Mucosa of rectum (tissue), 2 donors: Measurements from ENCODE around the gene KIAA0930.

Experiments used
- H3K27ac ChIP-seq, 2 donors: one replicate each; pipeline ENCODE4 v1.7.0; 2013; ENCODE audit warnings: inconsistent platforms in 2 of 2, low read depth in 2 of 2, low read length in 2 of 2
- H3K27me3 ChIP-seq, 2 donors: one replicate each; pipeline ENCODE4 v1.7.0; 2013; ENCODE audit warnings: low read length in 2 of 2; ENCODE audit not compliant: control insufficient read depth in 2 of 2, insufficient read depth in 2 of 2
- H3K36me3 ChIP-seq, 2 donors: one replicate each; pipeline ENCODE4 v1.7.0; 2013; ENCODE audit warnings: low read length in 2 of 2; ENCODE audit not compliant: control insufficient read depth in 2 of 2, insufficient read depth in 2 of 2
- H3K4me1 ChIP-seq, 2 donors: one replicate each; pipeline ENCODE4 v1.7.0; 2013; ENCODE audit warnings: low read length in 2 of 2, mild to moderate bottlenecking in 1 of 2; ENCODE audit not compliant: control insufficient read depth in 2 of 2, insufficient read depth in 2 of 2
- H3K4me3 ChIP-seq, 2 donors: one replicate each; pipeline ENCODE4 v1.7.0; 2013; ENCODE audit warnings: low read length in 2 of 2
- H3K9ac ChIP-seq, 2 donors: one replicate each; pipeline ENCODE4 v1.7.0; 2013; ENCODE audit warnings: low read length in 2 of 2, low read depth in 1 of 2, mild to moderate bottlenecking in 1 of 2
- H3K9me3 ChIP-seq, 2 donors: one replicate each; pipeline ENCODE4 v1.7.0; 2013; ENCODE audit warnings: low read length in 2 of 2; ENCODE audit not compliant: control insufficient read depth in 2 of 2
- donor health status: healthy.
- donor health status: Normal muscosa, but diverticular disease.

KIAA0930 gene

DNA sequence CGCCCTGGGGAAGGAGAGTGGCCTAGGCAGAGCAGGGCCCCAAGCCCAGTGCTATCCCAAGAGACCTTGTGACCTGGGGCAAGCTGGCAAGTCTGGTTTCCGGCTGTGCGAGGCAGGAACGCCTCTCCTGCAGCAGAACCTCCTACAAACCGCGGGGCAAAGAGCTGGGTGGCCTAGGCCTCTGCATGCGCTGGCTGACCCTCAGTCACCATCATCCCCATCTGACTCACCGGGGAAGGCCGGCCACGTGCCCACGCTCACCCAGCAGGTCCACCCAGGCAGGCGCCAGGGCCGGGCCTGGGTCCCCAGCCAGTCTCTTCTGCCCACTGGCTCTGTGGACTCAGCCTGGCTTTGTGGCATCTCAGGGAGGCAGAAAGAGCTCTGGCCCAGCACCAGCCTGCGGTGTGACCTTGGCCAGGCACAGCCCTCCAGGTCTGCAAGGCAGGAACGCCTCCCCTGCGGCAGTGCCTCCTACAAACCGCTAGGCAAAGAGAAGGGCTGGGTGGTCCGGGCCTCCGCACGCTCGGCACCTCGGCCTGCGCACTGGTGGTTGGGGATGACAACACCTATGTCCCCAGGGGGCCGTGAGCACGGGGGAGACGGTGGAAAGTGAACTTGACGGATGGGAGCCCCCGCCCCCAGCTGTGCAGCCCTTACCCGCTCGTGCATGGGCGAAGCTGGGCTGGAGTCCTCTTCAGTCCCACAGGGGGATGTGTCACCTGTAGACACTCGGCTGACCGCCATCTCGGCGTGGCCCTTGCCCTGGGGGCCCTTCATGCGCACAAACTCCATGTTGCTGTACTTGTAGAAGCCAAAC lies 38.2 kb downstream of the KIAA0930 start:
- peaks cover 3 to 5% of the 10 kb centered on the region in 2 donors for H3K4me1 ChIP-seq
- H3K9me3 ChIP-seq: no peaks in the 10 kb centered on the region
- no peaks in the 10 kb centered on the region for H3K27me3 ChIP-seq
- peaks cover 20 to 40% of the 10 kb centered on the region in 2 donors for H3K36me3 ChIP-seq
- H3K4me3 ChIP-seq: no peak overlapping the region
- no peak overlapping the region for H3K9ac ChIP-seq
- H3K27ac ChIP-seq: no peak overlapping the region

DNA sequence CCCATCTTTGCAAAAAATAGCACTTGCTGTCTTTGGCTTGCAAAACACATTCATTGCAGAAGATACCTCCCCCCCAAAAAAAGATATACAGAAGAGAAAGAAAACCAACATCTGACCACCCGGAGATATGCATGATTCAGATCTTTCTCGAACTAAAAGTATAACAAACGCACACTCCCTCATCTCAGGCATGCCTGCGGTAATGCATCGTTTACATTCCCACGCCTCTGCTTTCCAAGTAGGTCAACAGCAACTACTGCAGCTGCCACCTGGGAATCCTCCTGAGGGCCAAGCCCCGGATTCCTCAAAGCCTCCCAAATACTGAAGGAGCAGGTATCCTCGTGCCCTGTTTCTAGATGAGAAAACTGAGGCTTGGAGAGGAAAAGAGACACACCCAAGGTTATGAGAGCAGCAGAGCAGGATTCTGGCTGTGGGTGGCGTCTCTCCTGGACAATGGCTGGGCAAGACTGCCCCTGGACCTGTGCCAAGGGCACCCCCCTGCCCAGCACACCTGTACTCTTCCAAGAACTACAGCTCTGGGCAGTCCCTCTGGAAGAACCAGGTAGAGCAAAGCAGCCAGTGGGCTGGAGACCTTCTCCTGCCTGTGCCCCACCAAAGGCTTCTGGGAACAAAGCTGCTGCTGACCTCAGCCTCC lies 38.9 kb downstream of the KIAA0930 start:
- Histone ChIP-seq H3K4me1 (peaks cover 3 to 5% of the 10 kb centered on the region in 2 donors), H3K4me3 (no peak overlapping the region), H3K9ac (no peak overlapping the region), H3K27ac (no peak overlapping the region), H3K27me3 (no peaks in the 10 kb centered on the region), H3K36me3 (peaks cover 20 to 46% of the 10 kb centered on the region in 2 donors), H3K9me3 (no peaks in the 10 kb centered on the region)

DNA sequence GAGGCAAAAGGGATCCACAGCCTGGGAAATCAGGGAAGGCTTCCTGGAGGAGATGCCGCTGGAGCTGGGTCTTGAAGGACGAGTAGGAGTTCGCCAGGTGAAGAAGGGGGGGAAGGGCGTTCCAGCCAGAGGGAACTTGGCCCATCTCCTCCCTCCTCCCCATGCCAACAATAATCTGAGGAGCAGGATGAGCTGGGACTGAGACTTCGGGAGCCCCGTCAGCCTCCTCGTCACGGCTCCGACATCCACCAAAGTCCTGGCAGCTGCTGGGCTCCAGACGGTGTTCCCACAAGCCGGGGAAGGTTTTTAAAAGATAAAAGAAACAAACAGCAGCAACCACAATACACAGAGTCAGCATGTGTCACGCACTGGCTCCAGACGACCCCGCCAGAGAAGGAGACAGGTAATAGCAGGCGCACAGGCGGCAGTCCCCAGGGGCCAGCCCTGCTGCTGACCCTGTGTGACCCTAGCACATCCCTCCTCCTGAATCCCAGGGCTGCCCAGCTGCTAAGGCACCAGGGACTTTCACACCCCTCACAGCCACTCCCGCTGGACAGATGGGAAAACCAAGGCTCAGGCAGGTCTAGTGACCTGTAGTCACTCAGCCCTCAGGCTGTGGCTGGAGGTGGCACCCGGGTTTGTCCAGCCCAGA lies 39.7 kb downstream of the KIAA0930 start:
- peaks cover 20 to 52% of the 10 kb centered on the region in 2 donors for H3K36me3 ChIP-seq
- H3K9me3 ChIP-seq: no peaks in the 10 kb centered on the region
- H3K9ac ChIP-seq: no peak overlapping the region
- no peak overlapping the region for H3K27ac ChIP-seq
- no peak overlapping the region for H3K4me3 ChIP-seq
- H3K4me1 ChIP-seq: peaks cover 3 to 5% of the 10 kb centered on the region in 2 donors
- H3K27me3 ChIP-seq: no peaks in the 10 kb centered on the region

DNA sequence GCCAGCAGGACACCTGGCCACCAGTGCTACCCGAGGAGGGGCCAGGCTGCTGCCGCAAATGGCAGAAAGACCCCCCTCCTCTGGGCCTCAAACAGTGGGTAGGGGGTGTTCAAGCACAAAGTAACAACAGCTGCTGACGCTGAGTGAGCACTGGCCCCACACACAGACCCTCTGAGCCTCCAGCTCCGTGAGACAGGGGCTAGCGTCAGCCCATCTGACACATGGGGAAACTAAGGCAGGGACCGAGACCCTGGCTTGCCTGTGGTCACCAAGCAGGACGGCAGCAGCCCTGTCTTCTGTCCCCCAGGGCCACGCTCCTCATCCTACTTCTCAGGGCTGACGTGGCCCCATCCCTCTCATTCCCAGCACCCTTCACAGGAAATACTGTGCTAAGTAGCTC lies 40.5 kb downstream of the KIAA0930 start:
- Histone ChIP-seq H3K4me3 (no peak overlapping the region), H3K36me3 (peaks cover 20 to 50% of the 10 kb centered on the region in 2 donors), H3K4me1 (peaks cover 3 to 5% of the 10 kb centered on the region in 2 donors), H3K27ac (no peak overlapping the region), H3K27me3 (no peaks in the 10 kb centered on the region), H3K9ac (no peak overlapping the region), H3K9me3 (no peaks in the 10 kb centered on the region)

DNA sequence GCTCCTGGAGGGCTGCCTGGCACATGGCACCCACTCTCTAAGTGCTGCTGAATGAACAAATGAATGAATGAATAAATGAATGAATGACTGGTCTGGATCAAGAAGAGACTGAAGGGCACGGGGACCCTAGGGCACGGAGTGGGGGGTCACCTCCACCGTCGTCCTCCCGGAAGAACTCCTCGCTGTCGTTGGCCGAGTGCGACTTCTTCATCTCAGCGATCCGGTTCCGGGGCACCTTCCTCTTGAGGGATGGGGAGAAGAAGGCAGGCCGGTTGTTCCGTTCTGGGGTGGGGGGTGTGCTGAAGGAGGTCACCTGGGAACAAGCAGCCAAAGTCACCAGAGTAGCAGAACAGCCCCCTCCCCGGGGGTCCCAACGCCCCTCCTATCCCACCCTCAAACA lies 41.0 kb downstream of the KIAA0930 start:
- Histone ChIP-seq H3K9me3 (no peaks in the 10 kb centered on the region), H3K4me1 (peaks cover 3 to 5% of the 10 kb centered on the region in 2 donors), H3K4me3 (no peak overlapping the region), H3K27me3 (no peaks in the 10 kb centered on the region), H3K9ac (no peak overlapping the region), H3K36me3 (peaks cover 17 to 47% of the 10 kb centered on the region in 2 donors), H3K27ac (no peak overlapping the region)

DNA sequence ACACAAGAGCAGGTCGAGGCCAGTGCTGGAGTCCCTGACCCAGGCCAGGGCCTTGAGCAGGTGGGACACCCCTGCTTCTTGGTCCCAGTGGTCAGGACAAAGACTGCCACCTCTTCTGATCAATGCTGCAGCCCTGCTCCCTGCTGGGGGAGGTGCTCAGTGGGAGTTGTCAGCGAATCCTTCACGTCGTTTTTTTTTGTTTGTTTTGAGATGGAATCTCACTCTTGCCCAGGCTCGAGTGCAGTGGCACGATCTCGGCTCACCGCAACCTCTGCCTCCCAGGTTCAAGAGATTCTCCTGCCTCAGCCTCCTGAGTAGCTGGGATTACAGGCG lies 42.3 kb downstream of the KIAA0930 start:
- Histone ChIP-seq H3K4me3 (no peak overlapping the region), H3K27me3 (no peaks in the 10 kb centered on the region), H3K9ac (no peak overlapping the region), H3K9me3 (no peaks in the 10 kb centered on the region), H3K4me1 (peaks cover 3 to 5% of the 10 kb centered on the region in 2 donors), H3K27ac (no peak overlapping the region), H3K36me3 (peaks cover 21 to 41% of the 10 kb centered on the region in 2 donors)

DNA sequence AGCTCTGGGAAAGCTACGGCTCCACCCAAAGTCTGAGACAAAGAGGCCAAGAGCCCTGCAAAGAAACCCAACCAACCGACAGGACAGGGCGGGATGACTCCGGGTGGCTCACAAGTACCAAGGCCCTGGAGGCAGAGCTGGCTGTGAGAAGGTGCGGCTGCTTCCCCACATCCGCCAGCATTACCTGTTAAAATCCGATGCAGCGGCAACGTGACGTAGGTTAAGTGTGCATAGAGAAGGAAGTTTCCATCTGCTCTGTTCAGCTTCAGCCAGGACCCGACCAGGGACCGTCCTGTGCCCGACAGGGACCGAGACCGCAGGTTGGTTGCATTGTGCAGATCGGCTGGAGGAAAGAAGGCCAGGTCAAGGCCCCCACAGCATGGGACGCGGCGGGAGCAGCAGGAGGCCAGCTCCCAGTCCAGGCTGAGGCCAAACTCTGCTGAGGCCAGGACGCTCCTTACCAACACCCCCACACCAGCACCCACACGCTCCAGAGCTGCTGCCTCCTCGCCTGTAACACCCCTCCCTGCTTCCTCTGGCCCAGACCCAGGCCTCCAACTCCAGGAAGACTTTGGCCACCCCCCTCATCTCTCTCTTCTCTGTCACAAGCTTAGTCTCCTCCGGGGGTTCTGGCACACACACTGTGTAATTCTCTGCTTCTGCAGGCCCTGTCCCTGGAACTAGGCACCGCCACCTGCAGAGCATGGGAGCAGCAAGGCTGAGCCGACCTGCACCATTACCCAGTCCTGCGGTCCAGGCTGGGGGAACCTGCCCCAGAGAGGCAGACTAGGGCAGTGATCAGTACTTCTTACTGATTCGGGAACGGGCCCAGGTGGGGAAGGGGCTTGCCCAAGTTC lies 42.9 kb downstream of the KIAA0930 start:
- Histone ChIP-seq H3K27me3 (no peaks in the 10 kb centered on the region), H3K4me1 (peaks cover 3 to 5% of the 10 kb centered on the region in 2 donors), H3K36me3 (peaks cover 21 to 41% of the 10 kb centered on the region in 2 donors), H3K9me3 (no peaks in the 10 kb centered on the region), H3K4me3 (no peak overlapping the region), H3K27ac (no peak overlapping the region), H3K9ac (no peak overlapping the region)

DNA sequence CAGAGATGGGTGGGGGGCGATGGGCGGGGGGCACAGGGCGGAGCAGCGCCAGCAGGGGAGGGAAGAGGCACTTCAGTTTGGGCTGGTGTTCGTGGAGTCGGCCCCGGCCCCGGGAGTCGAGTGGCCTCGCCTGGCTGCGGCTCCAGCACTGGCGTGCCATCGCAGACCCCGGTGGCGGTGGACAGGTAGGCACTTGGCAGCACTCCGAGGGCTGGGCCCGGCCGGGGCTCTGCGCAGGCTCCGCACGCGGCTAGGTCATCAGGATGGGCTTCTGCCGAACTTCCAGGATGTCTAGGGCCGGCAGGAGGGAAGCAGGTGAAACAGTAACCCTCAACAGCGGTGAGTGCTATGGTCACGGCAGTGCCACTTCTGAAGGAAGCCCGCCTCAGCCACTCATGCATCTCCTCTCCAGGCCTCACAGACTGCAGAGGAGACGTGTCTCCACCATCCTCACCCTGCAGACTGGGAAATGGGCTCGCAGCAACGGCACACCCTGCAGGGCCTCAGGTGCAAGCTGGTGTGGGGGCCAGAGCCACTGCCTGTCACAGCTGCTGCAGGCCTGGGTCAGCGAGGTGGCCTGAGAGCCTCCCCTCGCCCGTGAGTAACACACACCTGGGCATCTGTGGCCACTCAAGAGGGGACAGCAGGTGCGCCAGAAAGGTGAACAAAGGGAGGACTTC lies 43.6 kb downstream of the KIAA0930 start:
- H3K9me3 ChIP-seq: no peaks in the 10 kb centered on the region

DNA sequence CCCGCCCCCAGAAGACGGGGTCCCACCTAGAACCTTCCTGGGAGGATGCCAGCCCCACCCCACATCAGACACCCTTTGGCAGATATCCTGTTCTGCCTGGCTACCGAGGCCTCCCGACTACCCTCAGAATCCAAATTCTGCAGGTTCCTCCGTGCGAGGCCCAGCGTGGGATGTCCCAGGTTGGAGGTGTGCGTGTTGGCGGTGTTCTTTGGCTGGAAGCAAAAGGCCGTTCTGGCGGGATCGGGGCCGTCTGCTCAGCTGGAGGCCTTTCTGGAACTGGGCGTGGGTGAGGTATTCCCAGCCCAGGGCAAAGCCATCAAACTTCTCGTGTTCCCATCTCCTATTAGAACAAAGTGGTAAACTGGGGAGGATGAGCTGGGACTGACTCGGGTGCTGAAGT lies 44.4 kb downstream of the KIAA0930 start:
- Histone ChIP-seq H3K9me3 (no peaks in the 10 kb centered on the region), H3K4me1 (no peaks in the 10 kb centered on the region), H3K27me3 (no peaks in the 10 kb centered on the region), H3K27ac (no peak overlapping the region), H3K9ac (no peak overlapping the region), H3K36me3 (peaks cover 21 to 35% of the 10 kb centered on the region in 2 donors), H3K4me3 (no peak overlapping the region)

More for the DNA sequence above, 43.6 kb downstream of the KIAA0930 start:
- Histone ChIP-seq H3K9ac (no peak overlapping the region), H3K4me1 (peaks cover 2 to 5% of the 10 kb centered on the region in 2 donors), H3K27ac (no peak overlapping the region), H3K4me3 (no peak overlapping the region), H3K36me3 (peaks cover 21 to 35% of the 10 kb centered on the region in 2 donors), H3K27me3 (no peaks in the 10 kb centered on the region)
